IPS-18c (cell line): ENCODE measurements around the gene STK4.
"Not testable (repeated sequence)": the region's sequence is repeated elsewhere in the genome, so short reads cannot be mapped to it uniquely, and the experiment has no call there.

Experiments used
- H3K4me3 ChIP-seq: 2 replicates; pipeline ENCODE4 v1.7.0; 2013; ENCODE audit warnings: low read depth, mild to moderate bottlenecking, low read length, moderate library complexity; ENCODE audit not compliant: insufficient read depth
- H3K9me3 ChIP-seq: one replicate; pipeline ENCODE4 v1.6.1; 2013; ENCODE audit warnings: mild to moderate bottlenecking, low read length, moderate library complexity; ENCODE audit not compliant: control insufficient read depth, insufficient read depth

Gene STK4

DNA sequence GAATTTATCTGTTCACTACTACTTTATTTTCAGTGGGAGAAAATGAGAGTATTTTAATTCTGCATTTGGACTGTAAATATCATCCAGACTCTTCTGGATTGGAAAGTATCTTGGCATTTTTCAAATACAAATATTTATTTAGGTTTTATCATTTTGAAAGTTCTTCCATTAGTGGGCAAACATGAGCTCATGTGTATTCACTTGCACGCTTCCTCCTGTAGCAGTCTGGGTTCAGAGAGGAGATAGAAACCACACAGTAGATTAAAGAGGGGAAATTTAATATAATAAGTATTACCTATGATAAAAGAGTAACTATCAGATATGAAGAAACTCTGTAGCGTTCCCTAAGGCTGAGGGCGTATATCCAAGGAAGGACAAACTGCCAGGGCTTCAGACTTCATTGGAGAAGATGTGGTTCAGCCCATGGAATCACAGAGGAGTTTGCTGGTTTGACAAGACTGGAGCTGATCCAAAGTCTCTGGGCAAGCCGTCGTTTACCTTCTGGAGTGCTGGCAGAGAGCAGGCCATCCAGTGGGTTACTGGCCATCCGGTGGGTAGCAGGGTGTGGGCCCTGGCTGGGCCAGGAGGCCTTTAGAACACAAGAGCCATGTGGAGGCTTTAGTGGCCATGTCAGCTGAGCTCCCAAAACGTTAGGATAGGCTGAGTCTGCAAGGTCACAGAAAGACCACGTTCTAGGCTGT lies 90.3 kb downstream of the STK4 start:
- no peaks in the 10 kb centered on the region for H3K9me3 ChIP-seq
- no peak overlapping the region for H3K4me3 ChIP-seq

DNA sequence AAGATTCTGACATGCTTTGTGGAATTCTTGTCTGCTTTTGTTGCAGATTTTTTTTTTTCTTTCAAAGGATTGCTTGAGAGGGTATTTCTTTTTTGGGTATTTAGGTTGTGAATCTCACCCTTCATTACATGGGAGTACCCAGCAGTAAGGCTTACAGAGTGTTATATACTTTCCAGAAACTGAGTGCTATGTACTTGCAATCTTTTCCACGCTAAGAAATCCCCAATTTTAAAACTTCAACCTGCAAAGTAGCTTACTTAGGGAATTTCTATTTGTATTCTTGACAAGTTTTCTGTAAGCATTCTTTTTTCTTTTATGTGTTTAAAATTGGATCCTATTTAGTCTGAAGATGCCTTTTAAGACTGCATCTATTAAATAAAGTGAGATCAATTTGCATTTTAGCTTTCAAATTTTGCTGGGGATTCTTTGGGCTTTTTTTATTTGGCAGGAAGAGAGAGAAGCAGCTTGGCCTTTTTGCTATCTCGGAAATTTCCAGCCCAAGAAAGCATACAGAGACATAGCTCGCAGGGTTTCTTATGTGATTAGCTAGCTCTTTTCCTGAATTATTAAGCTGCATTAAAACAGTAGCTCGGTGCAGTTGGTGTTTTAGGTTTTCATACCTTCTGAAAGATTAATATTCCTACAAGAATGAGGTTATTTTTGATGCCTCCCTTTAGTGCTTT lies 92.0 kb downstream of the STK4 start:
- no peak overlapping the region for H3K4me3 ChIP-seq
- H3K9me3 ChIP-seq: no peaks in the 10 kb centered on the region

DNA sequence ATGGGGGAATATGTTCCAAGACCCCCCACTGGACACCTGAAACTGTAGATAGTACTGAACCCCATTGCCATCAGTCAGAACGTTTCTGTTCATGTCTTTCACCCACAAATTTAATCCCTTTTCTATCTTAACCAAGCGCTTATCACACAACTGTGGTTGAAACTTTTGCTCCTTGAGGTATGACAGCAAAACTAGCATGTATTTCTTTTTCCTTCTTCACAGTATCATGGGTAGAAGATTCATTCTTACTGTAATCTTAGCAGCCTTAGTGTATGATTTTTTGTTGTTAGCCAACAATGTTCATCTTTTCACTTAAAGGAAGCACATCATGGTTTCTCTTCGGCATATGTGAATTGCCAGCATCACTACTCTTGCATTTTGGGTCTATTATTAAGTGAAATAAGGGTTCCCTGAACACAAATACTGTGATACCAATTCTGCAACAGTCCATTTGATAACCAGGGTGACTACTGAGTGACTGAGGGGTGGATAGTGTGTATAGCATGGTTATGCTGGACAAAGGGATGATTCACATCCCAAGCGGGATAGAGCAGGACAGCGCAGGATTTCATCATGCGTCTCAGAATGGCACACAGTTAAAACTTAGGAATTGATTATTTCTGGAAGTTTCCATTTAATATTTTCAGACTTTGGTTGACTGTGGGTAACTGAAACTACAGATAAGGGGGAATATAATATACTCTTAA lies 92.9 kb downstream of the STK4 start:
- H3K4me3 ChIP-seq: no peak overlapping the region
- no peaks in the 10 kb centered on the region for H3K9me3 ChIP-seq

GRCh38 chr20:45060294-45060693 lies 94.0 kb downstream of the STK4 start:
- no peak overlapping the region for H3K4me3 ChIP-seq

DNA sequence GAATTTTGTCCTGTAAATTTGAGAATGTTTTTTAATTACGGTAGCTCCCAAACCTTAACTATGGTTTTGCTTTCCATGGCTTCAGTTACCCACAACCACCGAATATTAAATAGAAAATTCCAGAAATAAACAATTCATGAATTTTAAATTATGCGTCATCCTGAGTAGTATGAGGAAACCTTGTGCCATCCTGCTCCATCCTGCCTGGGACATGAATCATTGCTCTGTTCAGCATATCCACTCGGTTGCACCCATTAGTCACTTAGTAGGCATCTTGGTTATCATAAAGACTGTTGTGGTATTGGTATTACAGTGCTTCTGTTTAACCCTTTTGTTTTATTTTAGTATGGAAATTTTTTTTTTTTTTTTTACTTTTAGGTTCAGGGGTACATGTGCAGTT lies 94.9 kb downstream of the STK4 start:
- Histone ChIP-seq H3K9me3 (no peaks in the 10 kb centered on the region), H3K4me3 (no peak overlapping the region)

More at GRCh38 chr20:45060294-45060693, 94.0 kb downstream of the STK4 start:
- H3K9me3 ChIP-seq: no peaks in the 10 kb centered on the region

DNA sequence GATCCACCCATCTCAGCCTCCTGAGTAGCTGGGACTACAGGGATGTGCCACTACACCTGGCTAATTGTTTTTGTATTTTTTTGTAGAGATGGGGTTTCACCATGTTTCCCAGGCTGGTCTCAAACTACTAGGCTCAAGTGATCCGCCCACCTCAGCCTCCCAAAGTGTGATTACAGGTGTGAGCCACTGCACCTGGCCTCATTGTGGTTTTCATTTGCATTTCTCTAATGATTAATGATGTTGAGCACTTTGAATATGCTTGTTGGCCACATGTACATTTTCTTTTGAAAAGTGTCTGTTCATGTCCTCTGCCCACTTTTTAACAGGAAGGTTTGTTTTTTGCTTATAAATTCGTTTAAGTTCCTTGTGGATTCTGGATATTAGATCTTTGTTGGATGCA lies 96.8 kb downstream of the STK4 start:
- not testable (repeated sequence) for H3K4me3 ChIP-seq, H3K9me3 ChIP-seq

- Histone ChIP-seq H3K4me3 (no peak overlapping the region), H3K9me3 (no peaks in the 10 kb centered on the region)
These were observed 98.5 kb downstream of the STK4 start for GRCh38 chr20:45064812-45065211.

DNA sequence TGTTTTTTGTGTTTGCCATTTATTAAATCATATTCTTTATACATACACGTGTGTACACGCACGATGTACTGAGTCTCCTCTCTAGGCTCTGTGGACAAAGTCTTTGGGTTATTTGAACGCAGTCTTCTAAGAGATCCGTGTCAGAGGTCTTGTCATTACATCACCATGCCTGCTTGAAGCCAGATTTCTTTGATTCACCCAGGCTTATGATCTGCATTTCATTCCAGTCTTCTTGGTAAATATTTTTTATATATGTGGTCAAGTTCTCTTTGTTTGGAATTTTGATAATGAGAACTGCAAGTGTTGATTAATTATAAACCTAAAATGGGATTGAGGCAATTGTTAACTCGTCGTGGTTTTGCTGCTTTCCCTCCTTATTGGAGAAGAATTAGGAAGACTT lies 100.1 kb downstream of the STK4 start:
- H3K4me3 ChIP-seq: no peak overlapping the region
- no peaks in the 10 kb centered on the region for H3K9me3 ChIP-seq

DNA sequence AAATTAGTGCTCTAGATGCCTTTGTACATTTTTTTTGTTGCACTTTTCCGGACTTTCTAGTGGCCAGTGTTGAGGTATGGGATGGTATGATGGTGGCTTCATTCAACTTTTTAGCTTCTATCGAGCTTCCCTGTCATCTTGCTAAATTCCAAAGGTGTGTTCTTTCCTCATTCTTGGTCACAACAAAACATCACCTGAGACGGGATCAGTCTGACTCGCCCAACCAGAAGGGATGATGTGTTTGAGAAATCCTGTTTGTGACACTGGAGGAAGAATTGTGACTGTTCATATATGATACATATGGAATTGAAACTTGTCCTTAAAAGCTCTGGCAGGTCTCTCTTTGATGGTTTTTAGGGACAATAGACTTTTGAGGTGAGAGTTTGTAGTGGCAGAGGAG lies 100.8 kb downstream of the STK4 start:
- no peaks in the 10 kb centered on the region for H3K9me3 ChIP-seq
- no peak overlapping the region for H3K4me3 ChIP-seq

DNA sequence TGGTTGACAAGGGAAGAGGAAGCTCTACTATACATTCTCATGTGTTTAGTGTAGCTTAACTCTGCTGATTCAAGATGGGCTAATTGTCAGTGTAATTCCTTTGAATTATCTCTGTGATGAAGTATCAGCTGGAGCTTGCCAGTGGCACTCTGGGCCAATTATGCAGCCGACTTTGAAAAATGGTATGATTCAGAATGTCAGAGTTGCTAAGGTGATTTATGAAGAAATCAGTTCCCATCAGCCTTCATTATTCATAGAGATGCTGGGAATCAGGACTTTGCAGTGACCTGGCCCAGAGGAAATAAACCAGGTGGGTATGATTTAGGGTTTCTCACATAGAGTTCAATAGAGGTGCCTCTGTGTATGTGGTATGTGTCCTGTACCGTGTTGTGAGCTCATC lies 101.2 kb downstream of the STK4 start:
- Histone ChIP-seq H3K4me3 (no peak overlapping the region), H3K9me3 (no peaks in the 10 kb centered on the region)

GRCh38 chr20:45069261-45069660 lies 102.9 kb downstream of the STK4 start:
- H3K4me3 ChIP-seq: no peak overlapping the region
- H3K9me3 ChIP-seq: no peaks in the 10 kb centered on the region

DNA sequence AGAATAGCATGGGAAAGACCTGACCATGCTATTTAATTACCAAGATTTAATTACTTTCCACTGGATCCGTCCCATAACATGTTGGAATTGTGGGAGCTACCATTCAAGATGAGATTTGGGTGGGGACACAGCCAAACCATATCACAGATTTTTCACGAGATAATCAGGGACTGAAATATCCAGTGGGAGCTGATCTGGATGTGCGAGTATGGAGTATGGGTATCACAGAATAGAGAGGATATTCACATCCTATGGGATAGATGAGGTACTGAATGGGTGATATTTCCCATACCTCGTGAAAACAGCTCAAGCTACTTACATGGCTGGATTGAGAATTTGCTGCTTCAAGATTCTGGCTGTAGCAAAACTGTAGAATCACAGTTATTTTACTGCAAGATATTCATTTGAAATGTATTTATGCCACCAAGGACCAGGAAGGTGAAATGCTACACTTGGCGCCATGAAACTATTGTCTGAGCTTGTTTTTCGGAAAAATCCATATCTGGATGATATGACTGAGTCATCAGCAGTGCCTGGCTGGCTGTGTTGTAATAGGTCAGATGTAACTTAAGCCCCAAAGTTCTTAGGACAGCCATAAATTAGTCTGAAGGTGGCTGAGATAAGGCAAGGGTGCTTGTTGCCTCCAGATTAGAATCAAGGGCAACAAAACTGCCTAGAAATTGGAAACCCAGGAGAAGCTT lies 104.8 kb downstream of the STK4 start:
- Histone ChIP-seq H3K4me3 (no peak overlapping the region), H3K9me3 (no peaks in the 10 kb centered on the region)

DNA sequence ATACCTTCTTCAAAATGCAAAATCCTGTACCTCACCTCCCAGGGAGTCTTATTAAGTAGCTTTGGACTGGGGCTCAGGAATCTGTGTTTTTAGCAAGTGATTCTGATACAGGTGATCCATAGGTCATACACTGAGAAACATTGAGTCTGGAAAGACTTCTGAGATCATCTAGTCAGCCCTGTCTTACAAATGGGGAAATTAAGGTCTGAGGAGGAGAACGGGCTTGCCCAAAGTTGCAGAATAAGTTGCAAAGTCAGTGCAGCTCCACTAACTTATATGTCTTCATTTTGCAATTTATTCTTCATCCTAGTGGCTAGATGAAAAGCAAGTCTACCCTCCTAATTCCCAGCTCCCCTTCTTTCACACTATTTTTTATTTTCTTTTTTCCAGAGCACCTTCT lies 105.8 kb downstream of the STK4 start:
- H3K4me3 ChIP-seq: no peak overlapping the region
- no peaks in the 10 kb centered on the region for H3K9me3 ChIP-seq

DNA sequence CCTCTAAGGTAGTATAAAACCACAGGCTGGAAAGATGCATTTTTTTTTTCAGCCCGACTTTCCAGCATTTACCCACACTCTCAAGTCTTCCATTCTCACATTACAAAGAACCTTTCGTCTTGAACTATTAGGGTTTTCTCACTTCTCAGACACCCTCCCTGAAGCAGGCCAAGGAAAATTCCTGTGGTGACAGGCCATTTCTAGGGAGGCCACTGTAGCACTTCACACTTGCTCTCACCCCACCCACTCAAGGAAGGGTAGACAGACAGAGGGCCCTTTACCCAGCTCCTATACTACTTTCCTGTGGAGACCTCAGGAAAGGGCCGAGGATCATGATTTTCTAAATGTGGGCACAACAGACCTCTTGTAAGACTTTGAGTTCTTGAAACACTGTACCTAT lies 106.9 kb downstream of the STK4 start:
- Histone ChIP-seq H3K4me3 (no peak overlapping the region), H3K9me3 (no peaks in the 10 kb centered on the region)

GRCh38 chr20:45077559-45077958 lies 111.2 kb downstream of the STK4 start:
- Histone ChIP-seq H3K4me3 (no peak overlapping the region), H3K9me3 (peaks cover 3% of the 10 kb centered on the region)

- H3K9me3 ChIP-seq: peaks cover 3% of the 10 kb centered on the region
- no peak overlapping the region for H3K4me3 ChIP-seq
These were observed 114.7 kb downstream of the STK4 start for GRCh38 chr20:45080867-45081624.

DNA sequence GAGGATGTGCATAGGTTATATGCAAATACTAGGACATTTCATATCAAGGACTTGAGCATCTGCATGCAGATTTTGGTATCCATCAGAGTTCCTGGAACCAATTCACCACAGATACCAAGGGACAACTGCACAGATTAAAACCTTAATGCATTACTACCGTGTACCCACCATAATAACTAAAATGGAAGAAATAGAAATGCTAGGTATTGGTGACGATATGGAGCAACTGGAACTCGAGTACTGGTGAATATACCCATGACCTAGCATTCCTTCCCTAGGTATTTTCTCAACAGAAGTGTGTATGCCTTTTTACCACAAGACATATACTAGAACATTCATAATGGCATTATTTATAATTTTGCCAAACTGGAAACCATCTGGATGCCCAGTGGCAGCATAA lies 116.2 kb downstream of the STK4 start:
- Histone ChIP-seq H3K9me3 (peaks cover 3% of the 10 kb centered on the region), H3K4me3 (no peak overlapping the region)
